PC-9 (cell line): ENCODE results near the gene CELF2.

ENCODE experiments used
- EZH2 ChIP-seq: fragments of 200-600 bp; sonication (generic); IDR thresholded peaks from 2 replicates; pipeline ENCODE4 v1.8.0; 2017; ENCODE audit warnings: antibody characterized with exemption, low read depth
- TF ChIP-seq, protein P1 (sequence below): fragments of 200-600 bp; sonication (generic); conservative IDR thresholded peaks from 2 replicates; pipeline ENCODE4 v1.6.1; 2017; ENCODE audit warnings: mixed run types, antibody characterized with exemption, mild to moderate bottlenecking, moderate library complexity

GRCh38 chr10:11223081-11223480, 205.4 kb downstream of the CELF2 start:
- TF ChIP-seq EZH2, result no peak
- TF ChIP-seq, protein P1, sequence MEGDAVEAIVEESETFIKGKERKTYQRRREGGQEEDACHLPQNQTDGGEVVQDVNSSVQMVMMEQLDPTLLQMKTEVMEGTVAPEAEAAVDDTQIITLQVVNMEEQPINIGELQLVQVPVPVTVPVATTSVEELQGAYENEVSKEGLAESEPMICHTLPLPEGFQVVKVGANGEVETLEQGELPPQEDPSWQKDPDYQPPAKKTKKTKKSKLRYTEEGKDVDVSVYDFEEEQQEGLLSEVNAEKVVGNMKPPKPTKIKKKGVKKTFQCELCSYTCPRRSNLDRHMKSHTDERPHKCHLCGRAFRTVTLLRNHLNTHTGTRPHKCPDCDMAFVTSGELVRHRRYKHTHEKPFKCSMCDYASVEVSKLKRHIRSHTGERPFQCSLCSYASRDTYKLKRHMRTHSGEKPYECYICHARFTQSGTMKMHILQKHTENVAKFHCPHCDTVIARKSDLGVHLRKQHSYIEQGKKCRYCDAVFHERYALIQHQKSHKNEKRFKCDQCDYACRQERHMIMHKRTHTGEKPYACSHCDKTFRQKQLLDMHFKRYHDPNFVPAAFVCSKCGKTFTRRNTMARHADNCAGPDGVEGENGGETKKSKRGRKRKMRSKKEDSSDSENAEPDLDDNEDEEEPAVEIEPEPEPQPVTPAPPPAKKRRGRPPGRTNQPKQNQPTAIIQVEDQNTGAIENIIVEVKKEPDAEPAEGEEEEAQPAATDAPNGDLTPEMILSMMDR, result no peak
